Glomerular visceral epithelial cell (primary cell): ENCODE results near the gene B3GNT9.

ENCODE experiments used
- DNase-seq: peaks from one replicate; pipeline ENCODE4 v3.0.0-alpha.2; 2016; ENCODE audit errors: extremely low spot score

The B3GNT9 gene

GRCh38 chr16:67150833-67151396 is at the start of gene B3GNT9:
Gene B3GNT9 (minus strand): TSS chr16:67150998. CDS start chr16:67150485, 513 bp downstream.
- peak; percentile 60 for DNase-seq

GRCh38 chr16:67200491-67200890 is 49.7 kb upstream of the B3GNT9 start:
- DNase-seq: no peak

GRCh38 chr16:67199808-67200198 is 49.0 kb upstream of the B3GNT9 start:
- no peak for DNase-seq

GRCh38 chr16:67199011-67199807 is 48.4 kb upstream of the B3GNT9 start, which contains the start of gene ELMO3:
Gene ELMO3 (plus strand): TSS chr16:67199131. CDS start chr16:67199327, 196 bp downstream.
- DNase-seq: no peak

GRCh38 chr16:67198238-67198734 is 47.5 kb upstream of the B3GNT9 start:
- DNase-seq: no peak

- no peak for DNase-seq
Measured at GRCh38 chr16:67197704-67198103, 46.9 kb upstream of the B3GNT9 start.

GRCh38 chr16:67196881-67197280 is 46.1 kb upstream of the B3GNT9 start:
- DNase-seq: no peak

GRCh38 chr16:67195676-67196075 is 44.9 kb upstream of the B3GNT9 start:
- DNase-seq: no peak

GRCh38 chr16:67194260-67194659 is 43.5 kb upstream of the B3GNT9 start:
- DNase-seq: no peak

GRCh38 chr16:67193536-67193935 is 42.7 kb upstream of the B3GNT9 start:
- no peak for DNase-seq

GRCh38 chr16:67192781-67193361 is 42.1 kb upstream of the B3GNT9 start:
- DNase-seq: no peak

- DNase-seq: peak; percentile 88
Measured at GRCh38 chr16:67191995-67192681, 41.3 kb upstream of the B3GNT9 start, which contains the start of gene E2F4. Gene E2F4 (plus strand): TSS chr16:67192155. CDS start chr16:67192228, 73 bp downstream.

GRCh38 chr16:67191411-67191994 is 40.7 kb upstream of the B3GNT9 start:
- DNase-seq: no peak

- DNase-seq: no peak
Measured at GRCh38 chr16:67190448-67191399, 39.9 kb upstream of the B3GNT9 start.

GRCh38 chr16:67190041-67190440 is 39.2 kb upstream of the B3GNT9 start, which contains the start of gene EXOC3L1:
Gene EXOC3L1 (minus strand): TSS chr16:67190136. CDS start chr16:67189676, 460 bp downstream.
- no peak for DNase-seq

GRCh38 chr16:67188798-67189197 is 38.0 kb upstream of the B3GNT9 start:
- no peak for DNase-seq

- no peak for DNase-seq
Measured at GRCh38 chr16:67188323-67188722, 37.5 kb upstream of the B3GNT9 start.

- DNase-seq: no peak
Measured at GRCh38 chr16:67187175-67187890, 36.5 kb upstream of the B3GNT9 start.

- DNase-seq: peak; percentile 83
Measured at GRCh38 chr16:67186550-67186950, 35.8 kb upstream of the B3GNT9 start.
